NT2/D1 (cell line): ENCODE measurements around the gene OLIG1.

Experiments
- SUZ12 ChIP-seq: IDR thresholded peaks from 2 replicates; pipeline ENCODE4 v1.6.1; 2011; ENCODE audit not compliant: insufficient read length, insufficient read depth; ENCODE audit errors: extremely low read depth
- YY1 ChIP-seq: IDR thresholded peaks from 2 replicates; pipeline ENCODE4 v1.6.1; 2011; ENCODE audit not compliant: insufficient read length, insufficient read depth
- ZNF274 ChIP-seq: IDR thresholded peaks from 2 replicates; pipeline ENCODE4 v1.6.1; 2011; ENCODE audit warnings: mild to moderate bottlenecking, low read depth, low read length

GRCh38 chr21:33035147-33035546 lies 34.8 kb upstream of the OLIG1 start:
- TF ChIP-seq ZNF274, result no peak
- no peak for TF ChIP-seq YY1
- TF ChIP-seq SUZ12, result no peak
